DMS53 treated with DMSO at 0.1 percent for 48 hours (cell line): ENCODE results near the gene MSTO1.
"Not testable (repeated sequence)": the region's sequence is repeated elsewhere in the genome, so short reads cannot be mapped to it uniquely, and the experiment has no call there.

Experiments
- DNase-seq: peaks from one replicate; lab custom pipeline; 2025; ENCODE audit not compliant: unreplicated experiment; lab: John Stamatoyannopoulos, UW

Gene MSTO1

GRCh38 chr1:155609515-155610256, at the start of gene MSTO1:
MSTO1 (plus strand) TSS chr1:155610218; CDS start chr1:155610249, 31 bp downstream.
- peak; percentile 96 for DNase-seq

GRCh38 chr1:155561779-155562580, 48.0 kb upstream of the MSTO1 start:
- DNase-seq: not testable (repeated sequence)

- DNase-seq: peak; percentile 91
Observed at GRCh38 chr1:155562581-155563376, 47.2 kb upstream of the MSTO1 start, which contains the start of gene ASH1L. ASH1L (minus strand) TSS chr1:155562803; CDS start chr1:155521519, 41,284 bp downstream.

- peak; percentile 54 for DNase-seq
Observed at GRCh38 chr1:155563377-155564022, 46.5 kb upstream of the MSTO1 start.

GRCh38 chr1:155569988-155570592, 39.9 kb upstream of the MSTO1 start:
- DNase-seq: no peak

GRCh38 chr1:155570593-155570990, 39.4 kb upstream of the MSTO1 start:
- no peak for DNase-seq

GRCh38 chr1:155574077-155574476, 35.9 kb upstream of the MSTO1 start:
- no peak for DNase-seq

GRCh38 chr1:155575608-155576007, 34.4 kb upstream of the MSTO1 start:
- DNase-seq: not testable (repeated sequence)

GRCh38 chr1:155583846-155584245, 26.2 kb upstream of the MSTO1 start:
- DNase-seq: not testable (repeated sequence)

- not testable (repeated sequence) for DNase-seq
Observed at GRCh38 chr1:155589282-155589681, 20.7 kb upstream of the MSTO1 start.

GRCh38 chr1:155590516-155591247, 19.3 kb upstream of the MSTO1 start:
- DNase-seq: not testable (repeated sequence)

GRCh38 chr1:155591770-155592169, 18.2 kb upstream of the MSTO1 start:
- DNase-seq: peak; percentile 52

- DNase-seq: not testable (repeated sequence)
Observed at GRCh38 chr1:155595877-155596474, 14.0 kb upstream of the MSTO1 start.

- no peak for DNase-seq
Observed at GRCh38 chr1:155596864-155597263, 13.2 kb upstream of the MSTO1 start.

GRCh38 chr1:155598842-155599331, 11.1 kb upstream of the MSTO1 start:
- no peak for DNase-seq

GRCh38 chr1:155599828-155600572, 10.0 kb upstream of the MSTO1 start:
- DNase-seq: not testable (repeated sequence)

GRCh38 chr1:155607708-155608107, 2.3 kb upstream of the MSTO1 start:
- DNase-seq: no peak

GRCh38 chr1:155608888-155609225, 1.2 kb upstream of the MSTO1 start:
- no peak for DNase-seq
